HG02840 (cell line): ENCODE results near the gene WDR81.
"Not testable (repeated sequence)": the region's sequence is repeated elsewhere in the genome, so short reads cannot be mapped to it uniquely, and the experiment has no call there.

Source experiments
- ATAC-seq: cut with Tn5 transposase; IDR thresholded peaks from one replicate; pipeline ENCODE4 v1.9.1; 2021; ENCODE audit warnings: mild to moderate bottlenecking, moderate library complexity, moderate number of reproducible peaks; ENCODE audit not compliant: unreplicated experiment, low FRiP score

Gene WDR81

DNA sequence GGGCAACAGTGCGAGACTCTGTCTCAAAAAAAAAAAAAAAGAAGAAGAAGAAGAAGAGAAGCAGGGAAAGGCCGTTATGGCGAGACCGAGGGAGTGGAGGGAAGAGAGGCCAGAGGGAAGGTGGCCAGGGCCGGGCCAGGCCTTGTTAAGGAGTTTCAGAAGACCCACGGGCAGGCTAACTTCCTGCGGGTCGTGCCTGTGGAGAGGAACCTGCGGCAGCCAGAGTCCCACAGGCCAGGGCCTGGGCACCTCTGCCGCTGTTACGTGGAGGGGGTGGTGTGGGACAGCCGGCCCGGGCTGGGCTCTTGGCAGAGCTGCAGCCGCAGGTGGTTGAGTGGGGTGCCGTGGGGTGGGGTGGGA is 5.4 kb downstream of the WDR81 start:
- ATAC-seq: no peak

DNA sequence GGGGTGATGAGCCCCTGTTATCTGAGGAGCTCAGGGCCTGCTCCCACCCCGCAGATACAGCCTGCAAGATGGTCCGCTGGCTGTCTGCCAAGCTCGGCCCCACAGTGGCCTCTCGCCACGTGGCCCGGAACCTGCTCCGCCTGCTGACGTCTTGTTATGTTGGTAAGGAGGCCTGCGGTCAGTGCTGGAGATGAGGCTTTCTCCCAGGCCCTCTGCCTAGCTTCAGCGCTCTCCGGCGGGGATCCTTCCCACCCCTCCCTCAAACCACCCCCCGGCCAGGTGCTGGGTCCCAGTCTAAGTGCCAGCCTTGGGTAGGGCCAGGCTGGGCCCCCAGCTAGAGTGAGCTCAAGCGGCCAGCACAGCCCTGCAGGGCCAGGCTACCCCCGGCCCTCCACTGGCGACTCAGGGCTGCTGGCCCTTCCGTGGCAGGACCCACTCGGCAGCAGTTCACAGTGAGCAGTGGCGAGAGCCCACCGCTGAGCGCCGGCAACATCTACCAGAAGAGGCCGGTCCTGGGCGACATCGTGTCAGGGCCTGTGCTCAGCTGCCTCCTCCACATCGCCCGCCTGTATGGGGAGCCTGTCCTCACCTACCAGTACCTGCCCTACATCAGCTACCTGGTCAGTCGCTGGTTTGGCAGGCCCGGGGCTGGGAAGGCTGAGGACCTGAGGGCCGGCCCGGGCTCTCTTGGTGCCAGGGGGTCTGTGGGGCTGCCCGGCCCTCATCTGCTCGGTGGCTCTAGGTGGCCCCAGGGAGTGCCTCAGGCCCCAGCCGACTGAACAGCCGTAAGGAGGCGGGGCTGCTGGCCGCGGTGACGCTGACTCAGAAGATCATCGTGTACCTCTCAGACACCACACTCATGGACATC is 6.1 kb downstream of the WDR81 start:
- ATAC-seq: no peak

DNA sequence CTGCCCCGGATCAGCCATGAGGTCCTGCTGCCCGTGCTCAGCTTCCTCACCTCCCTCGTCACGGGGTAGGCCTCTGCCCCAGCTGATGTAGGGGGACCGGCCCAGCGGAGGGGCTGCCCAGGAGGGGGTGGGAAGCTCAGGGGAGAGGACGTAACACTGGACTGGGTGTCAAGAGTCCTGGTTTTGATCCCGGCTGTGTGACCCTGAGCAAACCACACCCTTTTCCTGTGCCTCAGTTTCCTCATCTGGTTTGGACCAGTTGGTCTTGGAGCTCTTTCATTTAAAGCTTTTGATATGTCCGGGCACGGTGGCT is 6.6 kb downstream of the WDR81 start:
- no peak for ATAC-seq

DNA sequence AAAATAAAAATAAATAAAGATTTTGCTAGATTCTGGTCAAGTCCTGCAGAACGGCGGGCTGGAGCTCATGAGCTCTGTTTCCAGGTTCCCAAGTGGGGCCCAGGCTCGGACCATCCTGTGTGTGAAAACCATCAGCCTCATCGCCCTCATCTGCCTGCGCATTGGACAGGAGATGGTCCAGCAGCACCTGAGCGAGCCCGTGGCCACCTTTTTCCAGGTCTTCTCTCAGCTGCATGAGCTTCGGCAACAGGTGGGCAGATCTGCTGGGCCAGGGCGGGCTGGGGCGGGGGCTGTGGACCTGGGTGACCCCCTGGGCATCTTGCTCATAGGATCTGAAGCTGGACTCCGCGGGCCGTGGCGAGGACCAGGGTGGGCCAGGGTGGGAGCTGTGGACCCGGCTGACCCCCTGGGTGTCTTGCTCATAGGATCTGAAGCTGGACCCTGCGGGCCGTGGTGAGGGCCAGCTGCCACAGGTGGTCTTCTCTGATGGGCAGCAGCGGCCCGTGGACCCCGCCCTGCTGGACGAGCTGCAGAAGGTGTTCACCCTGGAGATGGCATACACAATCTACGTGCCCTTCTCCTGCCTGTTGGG is 7.8 kb downstream of the WDR81 start:
- no peak for ATAC-seq

DNA sequence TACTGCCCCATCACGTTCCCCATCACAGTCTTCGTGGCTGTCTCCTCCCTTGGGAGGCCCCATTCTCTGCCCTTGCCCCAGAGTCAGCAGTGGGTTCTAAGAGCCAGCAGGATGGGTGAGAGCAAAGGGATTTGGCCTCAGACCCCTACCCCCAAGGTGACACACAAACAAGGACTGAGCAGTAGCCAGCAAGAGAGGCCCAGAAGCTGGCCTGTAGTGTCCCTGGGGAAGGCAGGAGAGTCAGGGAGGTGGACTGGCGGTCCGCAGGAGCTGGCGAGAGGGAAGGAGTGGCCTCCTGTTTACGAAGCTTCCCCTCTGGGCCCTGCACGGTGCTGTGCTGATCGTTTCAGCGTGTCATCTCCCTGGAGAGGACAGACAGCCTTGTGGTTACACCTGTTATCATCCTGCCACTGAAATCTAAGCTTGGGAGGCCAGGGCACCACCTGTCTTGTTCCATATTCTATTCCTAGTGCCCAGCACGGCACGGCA is 8.4 kb downstream of the WDR81 start:
- ATAC-seq: no peak

DNA sequence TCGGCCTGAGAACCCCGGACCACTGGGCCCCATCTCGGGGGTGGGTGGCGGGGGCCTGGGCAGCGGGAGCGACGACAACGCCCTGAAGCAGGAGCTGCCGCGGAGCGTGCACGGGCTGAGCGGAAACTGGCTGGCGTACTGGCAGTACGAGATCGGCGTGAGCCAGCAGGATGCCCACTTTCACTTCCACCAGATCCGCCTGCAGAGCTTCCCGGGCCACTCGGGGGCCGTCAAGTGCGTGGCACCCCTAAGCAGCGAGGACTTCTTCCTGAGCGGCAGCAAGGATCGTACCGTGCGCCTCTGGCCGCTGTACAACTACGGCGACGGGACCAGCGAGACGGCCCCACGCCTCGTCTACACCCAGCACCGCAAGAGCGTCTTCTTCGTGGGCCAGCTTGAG is 9.3 kb downstream of the WDR81 start:
- no peak for ATAC-seq

DNA sequence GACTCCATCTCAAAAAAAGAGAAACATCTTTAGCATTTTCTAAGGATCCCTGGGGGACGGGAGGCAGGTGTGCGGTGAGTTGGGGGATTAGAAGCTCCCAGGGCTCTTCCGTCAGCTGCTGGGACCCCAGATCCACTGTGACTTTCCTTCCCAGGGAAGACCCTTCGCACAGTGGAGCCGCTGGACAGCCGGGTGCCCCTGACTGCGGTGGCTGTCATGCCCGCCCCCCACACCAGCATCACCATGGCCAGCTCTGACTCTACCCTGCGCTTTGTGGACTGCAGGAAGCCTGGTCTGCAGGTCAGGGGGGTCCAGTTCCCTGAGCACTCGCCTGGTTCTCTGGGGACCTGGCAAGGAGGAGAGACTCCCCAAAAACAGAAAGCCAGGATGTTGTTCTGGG is 10.9 kb downstream of the WDR81 start:
- no peak for ATAC-seq

DNA sequence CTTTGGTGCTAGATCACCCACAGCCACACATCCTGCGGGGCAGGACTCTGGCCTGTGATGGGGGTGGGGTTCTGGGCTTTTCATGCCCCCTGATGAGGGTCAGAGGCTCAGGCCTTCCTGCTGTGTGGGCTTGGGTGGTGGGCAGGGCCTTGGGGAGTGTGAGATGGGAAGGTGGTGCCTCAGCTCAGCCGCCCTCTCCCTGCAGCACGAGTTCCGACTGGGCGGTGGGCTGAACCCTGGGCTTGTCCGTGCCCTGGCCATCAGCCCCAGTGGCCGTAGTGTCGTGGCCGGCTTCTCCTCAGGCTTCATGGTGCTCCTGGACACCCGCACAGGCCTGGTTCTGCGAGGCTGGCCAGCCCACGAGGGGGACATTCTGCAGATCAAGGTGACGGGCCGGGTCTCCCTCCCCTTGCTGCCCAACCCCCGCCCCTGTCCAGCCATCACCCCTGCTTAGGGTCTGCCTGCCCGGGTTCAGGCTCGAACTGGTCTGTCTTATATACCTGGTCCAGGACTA is 11.4 kb downstream of the WDR81 start:
- ATAC-seq: no peak

DNA sequence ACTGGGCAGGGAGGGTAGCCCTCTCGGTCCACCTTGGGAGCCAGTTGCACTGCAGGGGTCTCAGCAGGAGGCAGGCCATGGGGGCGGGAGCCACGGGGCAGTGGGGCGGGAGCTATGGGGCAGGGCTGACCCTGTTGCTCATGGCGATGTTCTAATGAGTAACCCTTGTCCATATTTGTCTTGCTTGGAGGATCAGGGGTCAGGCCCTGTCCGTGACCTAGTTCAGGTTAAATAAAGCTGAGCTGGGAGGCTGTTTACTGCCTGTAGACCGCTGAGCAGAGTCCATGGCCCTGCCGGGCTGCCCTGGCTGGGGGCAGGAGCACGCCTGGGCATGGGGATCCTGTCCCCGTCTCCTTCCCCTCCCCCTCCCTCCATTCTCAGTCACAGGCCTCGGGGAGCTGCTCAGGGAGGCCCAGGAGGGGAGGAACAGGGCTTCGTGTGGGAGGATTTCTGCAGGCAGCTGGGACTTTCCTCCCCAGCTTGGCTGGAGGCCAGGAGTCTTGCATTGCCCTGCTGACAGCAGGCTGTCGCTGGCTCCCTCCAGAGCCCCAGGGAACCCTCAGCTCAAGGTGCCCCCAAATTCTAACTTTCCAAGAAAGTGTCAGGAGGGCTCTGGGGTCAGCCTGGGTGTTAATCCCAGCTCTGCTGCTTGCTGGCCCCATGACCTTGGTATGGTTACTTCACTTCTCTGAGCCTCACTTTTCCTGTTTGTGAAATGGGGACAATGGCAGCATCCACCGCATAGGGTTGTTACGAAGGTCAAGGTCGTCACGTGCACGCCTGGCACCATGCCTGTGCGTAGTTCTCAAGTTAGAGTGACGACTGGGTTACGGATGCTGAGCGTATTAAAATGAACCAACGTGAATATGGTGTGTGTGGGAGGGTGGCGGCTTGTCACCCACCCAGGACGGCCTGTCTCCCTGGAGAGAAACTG is 12.1 kb downstream of the WDR81 start:
- no peak for ATAC-seq

DNA sequence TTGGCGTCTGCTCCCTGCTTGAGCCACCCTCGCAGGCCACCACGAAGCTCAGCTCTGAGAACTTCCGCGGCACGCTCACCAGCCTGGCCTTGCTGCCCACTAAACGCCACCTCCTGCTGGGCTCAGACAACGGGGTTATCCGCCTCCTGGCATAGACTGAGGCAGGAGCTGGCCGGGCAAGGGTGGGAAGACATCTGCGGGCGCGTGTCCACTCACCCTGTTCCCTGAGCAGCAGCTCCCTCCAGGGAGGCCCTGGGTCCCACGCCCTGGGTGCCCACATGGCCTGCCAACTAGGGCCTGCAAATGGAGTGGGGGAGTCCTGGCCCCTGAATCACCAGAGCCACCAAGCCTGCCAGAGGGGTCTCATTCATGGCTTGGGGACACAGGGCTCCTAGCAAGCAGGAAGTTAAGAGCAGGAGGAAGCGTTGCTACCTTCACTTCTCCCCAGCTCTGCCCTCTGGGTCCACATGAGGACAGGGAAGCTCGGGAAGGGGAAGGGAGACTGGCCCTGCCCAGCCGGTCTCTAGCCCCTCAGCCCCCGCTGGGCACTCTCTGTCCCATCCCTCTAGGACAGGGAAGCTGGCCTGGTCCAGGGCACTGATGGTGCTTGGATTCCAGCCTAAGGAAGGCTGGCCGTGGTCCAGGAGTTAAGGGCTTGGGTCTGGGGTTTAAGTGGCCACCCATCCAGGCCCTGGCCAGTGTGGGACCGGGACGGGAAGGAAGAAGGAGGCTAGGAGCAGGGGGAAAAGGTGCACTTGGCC is 13.2 kb downstream of the WDR81 start:
- no peak for ATAC-seq

DNA sequence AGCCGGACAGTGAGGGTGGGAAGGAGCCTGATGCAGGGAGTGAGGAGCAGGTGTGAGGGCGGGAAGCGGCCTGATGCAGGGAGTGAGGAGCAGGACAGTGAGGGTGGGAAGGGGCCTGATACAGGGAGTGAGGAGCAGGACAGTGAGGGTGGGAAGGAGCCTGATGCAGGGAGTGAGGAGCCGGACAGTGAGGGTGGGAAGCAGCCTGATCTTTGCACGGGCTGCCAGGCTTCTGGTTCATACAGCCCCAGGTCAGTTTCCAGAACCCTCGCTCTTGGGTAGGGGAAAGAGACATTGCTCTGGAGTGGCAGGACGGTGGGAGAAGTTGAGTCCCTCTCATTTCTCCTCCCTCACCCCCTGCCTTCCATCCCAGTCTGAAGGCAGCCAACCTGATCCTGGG is 17.4 kb downstream of the WDR81 start:
- not testable (repeated sequence) for ATAC-seq

DNA sequence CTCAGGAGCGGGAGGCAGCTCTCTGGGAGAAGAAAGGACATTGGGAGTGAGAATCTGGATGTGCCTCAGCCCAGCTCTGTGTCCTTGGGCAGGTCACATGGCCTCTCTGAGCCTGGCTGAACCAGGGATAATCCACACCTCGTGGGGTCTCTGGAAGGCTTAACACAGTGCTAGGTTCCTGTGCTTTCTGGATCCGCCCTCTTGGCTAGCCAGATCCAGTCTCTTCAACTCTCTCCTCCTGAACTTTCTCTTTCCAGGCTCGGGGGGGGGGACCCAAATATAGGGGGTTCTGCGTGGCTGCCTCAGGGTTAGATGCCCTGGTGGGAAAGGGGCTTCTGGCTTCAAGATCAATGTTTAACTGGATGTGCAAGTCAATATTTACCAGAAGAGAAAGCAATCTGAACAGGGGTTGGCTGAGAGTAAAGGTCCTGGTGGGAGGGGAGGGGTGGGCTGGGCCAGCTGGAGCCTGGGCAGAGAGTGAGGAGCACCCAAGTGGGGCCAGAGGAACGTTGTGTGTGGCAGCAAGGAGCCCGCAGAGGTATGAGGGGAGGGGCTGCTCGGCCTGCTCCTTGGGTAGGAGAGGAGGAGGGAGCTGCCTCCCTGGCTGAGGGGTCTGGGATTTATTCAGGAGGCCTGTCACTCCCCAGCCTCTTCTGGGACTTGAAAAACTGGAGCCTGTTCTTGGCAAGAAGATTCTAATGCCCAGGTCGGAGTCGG is 18.0 kb downstream of the WDR81 start, which contains the start of gene SERPINF2:
TSS of gene SERPINF2 (plus strand) at position 501 of the 717 bp plus-strand sequence. CDS start 2,125 bp downstream, outside the sequence.
- no peak for ATAC-seq

DNA sequence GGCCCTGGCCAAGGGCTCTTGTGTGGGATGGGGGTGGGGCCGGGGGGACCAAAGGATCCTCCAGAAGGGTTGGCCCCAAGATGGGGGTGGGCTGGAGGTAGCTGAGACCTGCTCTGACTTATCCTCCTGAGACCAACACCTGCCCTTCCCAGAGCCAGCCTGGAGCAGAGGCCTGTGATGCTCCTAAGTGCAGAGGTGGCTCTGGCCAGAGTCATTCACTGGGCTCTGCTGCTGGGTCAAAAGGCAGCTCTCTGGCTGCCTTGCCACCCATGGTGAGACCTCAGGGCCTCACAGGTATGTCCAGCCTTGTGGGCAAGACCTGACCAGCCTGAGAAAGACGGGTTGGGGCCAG is 18.6 kb downstream of the WDR81 start:
- ATAC-seq: no peak

DNA sequence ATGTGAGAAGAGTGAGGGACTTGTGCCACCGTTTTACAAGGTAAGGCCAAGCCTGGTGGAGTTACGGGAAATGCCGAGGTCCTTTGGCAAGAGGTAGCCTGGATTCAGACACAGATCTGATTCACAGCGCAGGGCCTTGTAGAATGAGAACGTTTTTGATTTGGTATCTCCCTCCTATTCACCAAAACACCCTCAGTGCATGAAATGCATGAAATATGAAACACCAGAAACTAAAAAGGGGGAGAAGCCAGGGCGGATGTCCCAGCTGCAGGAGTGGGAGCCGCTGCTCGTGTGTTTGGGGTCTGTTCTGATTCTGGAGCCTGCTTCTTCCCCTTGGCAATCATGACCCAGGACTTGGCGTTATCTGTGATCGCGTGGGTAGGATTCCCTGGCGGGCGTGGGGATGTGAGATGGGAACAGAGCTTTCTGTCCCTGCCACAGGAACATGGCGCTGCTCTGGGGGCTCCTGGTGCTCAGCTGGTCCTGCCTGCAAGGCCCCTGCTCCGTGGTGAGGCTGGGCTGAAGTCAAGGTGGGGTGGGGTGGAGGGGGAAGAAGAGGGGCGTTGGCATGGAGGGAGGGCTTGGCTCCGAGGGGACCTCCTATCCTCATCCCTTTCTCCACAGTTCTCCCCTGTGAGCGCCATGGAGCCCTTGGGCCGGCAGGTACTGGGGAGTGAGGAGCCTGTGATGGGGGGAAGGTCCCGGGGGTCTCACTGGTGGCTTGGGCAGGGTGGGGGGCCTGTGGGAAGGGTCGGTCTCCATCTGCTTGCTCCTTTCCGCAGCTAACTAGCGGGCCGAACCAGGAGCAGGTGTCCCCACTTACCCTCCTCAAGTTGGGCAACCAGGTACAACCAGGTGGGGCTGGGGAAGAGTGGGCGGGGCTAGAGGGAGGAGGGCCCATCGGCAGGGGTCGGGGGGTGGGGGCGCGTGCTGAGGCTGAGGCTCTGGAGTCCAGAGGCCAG is 20.3 kb downstream of the WDR81 start:
- ATAC-seq: no peak

DNA sequence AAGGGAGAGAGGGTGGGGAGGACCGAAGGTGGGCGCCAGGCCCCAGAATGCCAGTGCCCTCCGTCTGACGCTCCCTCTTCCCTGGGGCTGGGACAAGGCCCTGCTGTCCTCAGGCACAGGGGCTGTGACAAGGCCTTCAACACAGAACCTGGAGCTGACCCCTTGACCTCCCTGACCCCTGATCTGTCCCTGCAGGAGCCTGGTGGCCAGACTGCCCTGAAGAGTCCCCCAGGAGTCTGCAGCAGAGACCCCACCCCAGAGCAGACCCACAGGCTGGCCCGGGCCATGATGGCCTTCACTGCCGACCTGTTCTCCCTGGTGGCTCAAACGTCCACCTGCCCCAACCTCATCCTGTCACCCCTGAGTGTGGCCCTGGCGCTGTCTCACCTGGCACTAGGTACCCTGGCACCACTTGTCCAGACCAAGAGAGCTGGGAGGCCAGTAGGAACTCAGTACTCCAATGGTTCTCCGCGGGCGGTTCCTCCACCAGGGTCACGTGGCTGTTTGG is 21.1 kb downstream of the WDR81 start:
- no peak for ATAC-seq

DNA sequence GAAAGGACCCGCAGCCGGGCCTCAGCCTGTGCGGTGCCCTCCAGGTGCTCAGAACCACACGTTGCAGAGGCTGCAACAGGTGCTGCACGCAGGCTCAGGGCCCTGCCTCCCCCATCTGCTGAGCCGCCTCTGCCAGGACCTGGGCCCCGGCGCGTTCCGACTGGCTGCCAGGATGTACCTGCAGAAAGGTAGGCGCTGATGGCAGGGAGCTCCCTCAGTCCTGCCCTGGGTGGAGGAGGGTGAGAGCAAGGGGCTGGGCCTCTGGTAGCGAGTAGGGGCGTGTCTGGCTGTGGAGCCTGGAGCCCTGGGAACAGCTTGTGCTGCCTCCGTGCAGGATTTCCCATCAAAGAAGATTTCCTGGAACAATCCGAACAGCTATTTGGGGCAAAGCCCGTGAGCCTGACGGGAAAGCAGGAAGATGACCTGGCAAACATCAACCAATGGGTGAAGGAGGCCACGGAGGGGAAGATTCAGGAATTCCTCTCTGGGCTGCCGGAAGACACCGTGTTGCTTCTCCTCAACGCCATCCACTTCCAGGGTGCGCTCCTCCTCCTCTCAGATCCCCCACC is 22.6 kb downstream of the WDR81 start:
- no peak for ATAC-seq

DNA sequence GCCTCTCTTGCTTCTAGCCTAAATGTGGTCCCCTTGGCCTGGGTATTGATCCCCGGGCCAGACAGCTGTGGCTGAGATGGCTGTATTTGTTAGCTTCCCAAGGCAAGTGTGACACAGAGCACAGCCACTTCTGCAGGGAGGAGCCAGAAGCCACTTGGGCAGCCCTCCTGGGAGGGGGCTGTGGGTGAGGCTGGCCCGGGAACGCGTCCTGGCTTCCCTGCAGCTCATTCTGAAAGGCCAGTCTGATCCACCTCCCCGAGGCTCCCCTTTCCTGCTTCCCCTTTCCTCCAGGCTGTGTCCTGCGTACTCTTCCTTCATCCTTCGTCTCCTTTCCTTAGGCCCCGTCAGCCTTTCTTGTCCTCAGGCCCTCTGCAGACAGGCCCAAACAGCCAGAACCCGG is 26.1 kb downstream of the WDR81 start:
- no peak for ATAC-seq
